Stimulated activated CD4-positive, alpha-beta T cell treated with anti-CD3 and anti-CD28 coated beads, Interleukin-12 subunit alpha, Interleukin-12 subunit beta, amount 100 ng/mL, for 48 hours (primary cell): ENCODE data around the gene CRELD2.

Experiments used
- DNase-seq, 3 donors: peaks; one replicate each; pipeline ENCODE4 v3.0.0-alpha.2; 2020; ENCODE audit warnings: low read depth in 2 of 3, low spot score in 1 of 3

The CRELD2 gene

DNA sequence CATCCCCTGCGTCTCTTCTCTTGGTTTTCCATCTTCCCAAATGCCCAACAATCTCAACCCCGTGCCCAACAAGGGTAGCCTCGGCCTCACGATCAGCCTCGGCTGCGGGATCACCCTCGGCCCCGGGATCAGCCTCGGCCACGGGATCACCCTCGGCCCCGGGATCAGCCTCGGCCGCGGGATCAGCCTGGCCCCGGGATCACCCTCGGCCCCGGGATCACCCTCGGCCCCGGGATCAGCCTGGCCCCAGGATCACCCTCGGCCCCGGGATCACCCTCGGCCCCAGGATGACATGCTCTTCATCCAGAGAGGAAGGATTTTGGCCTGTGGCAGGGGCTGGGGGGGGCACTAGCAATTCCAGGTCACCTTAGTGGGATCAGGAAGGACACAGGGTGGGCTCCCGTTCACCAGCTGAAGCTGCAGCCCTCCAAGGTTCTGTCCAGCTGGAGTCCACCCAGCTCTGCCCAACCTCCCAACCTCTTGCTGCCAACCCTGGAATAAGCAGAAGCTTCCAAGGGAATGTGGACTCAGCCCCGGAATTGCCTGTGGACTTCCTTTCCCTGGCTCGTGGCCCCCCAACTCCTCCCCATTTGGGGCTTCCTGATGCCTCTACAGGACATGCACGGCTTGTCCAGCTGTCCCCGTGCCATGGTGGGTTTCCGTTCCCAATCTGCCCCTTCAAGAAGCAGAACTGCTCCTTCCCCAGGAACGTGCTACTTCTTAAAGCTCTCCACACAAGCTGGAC is 6.4 kb upstream of the CRELD2 start:
- no peak for DNase-seq

DNA sequence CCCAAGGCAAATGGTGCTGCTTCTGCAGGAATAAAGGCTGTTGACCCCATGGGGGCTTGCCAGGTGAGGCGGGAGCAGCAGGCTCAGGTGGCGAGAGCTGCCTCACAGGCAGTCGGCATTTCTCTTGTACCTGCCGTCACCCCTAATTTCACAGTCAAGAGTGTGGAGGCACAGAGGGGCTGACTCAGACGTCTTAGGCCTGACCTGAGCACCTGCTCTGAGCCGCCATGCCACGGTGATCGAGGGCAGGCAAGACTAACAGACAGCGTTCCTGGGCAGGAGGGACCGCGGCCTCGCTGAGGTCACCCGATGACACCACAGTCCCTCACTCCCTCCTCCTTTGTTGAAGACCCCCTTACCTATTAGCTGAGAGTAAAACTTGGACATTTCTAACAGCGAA is 5.4 kb upstream of the CRELD2 start:
- DNase-seq: no peak

DNA sequence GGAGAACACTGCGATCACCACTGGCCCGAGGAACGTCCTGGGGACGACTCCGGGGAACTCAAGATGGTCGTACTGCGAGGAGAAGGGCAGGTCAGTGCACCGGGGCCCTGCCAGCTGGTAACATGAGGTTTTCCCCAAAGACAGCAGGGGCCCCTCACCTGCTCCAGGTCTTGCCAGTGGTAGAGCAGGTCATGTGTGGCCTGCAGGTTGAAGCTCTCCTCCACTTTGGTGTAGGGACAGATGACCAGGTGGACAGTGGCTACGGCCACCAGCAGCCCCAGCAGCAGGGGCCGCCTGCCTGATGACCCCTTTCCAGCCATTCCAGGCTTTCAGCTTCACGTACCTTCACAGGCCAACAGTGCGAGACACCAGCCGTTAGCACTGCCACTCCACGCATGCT is 5.0 kb upstream of the CRELD2 start:
- DNase-seq: no peak

DNA sequence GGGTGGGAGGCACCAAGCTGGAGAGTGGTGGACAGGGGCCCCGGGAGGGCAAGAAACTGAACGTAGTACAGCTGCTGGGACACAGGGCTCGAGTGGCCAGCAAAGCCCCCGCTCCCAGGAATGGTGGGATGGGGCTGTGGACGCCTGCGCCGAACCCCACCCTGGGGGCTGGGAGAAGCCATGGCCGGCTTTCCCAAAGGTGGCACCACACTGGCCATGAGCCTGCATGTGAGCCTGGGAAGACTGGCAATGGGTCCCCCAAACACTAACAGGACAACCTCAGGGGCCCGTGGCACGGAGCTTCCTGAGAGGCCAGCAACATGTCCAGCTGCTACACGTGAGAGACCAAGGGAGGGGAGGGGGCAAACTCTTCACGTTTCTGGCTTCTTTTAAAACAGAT is 4.2 kb upstream of the CRELD2 start:
- no peak for DNase-seq

DNA sequence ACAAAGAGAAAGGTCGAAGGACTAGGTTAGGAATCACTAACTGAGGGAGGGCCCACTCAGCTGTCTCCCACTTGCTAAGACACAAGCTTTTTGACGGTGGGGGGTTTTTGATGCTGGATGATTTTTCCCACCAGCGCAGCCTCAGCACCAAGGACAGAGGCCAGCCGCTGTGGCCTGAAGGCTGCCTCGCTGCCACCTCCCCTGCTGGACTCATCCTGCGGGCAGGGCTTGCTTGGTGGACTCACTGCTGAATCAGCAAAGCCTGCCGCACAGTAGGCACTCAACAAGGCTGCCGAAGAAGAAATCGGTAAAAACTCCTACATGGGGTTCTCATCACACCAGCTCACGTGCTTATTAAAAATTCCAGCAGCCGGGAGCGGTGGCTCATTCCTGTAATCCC is 2.8 kb upstream of the CRELD2 start:
- DNase-seq: no peak

DNA sequence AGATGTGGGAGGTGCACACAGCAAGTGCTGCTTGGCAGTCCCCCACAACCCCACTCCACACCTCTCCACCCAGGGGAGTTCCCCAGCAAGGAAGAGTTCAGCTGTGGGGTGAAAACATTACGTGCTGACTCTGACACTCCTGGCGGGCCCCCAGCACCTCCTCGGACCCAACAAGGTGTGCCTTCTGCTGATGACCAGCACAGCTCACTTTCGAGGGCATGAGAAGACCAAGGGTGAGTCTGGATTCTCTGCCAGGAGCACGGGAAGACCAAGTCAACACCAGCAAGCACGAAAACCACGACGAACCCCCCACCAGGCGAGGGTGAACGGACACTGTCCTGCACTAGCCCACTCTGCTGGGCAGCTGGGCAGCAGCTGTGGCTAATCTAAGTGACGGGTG is 1.6 kb upstream of the CRELD2 start:
- DNase-seq: no peak

DNA sequence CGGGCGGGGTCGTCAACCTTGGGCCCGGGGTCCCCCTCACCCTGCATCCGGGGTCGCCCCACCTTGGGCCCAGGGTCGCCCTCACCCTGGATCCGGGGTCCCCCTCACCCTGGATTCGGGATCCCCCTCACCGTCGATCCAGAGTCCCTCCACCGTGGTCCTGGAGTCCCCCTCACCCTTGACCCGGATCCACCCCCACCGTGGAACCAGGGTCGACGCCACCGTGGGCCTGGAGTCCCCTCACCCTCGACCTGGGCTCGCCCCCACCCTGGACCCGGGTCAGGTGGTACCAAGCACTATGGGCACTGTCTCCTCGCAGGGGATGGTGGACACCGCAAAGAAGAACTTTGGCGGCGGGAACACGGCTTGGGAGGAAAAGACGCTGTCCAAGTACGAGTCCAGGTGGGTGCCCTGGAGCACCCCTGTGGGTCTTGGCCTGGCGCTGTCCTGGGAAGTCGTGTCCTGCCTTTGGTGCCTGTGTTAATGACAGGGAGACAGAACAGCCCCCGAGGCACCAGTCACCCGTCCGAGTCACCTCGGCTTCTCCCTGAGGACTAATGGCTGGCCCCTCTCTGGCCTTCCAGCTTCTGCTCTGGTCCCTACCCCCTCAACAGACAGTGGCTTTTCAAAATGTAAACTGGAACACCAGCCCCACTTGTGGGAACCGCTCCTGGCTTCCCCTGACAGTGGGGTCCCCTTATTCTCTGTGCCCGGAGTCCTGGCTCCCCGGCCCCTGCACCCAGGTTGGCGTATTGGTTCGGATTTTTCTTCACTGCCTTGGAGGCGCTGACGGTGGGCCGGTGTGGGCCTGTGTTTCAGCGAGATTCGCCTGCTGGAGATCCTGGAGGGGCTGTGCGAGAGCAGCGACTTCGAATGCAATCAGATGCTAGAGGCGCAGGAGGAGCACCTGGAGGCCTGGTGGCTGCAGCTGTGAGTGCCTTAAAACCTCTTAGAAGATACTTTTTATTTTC is 762 bp downstream of the CRELD2 start:
- no peak for DNase-seq

DNA sequence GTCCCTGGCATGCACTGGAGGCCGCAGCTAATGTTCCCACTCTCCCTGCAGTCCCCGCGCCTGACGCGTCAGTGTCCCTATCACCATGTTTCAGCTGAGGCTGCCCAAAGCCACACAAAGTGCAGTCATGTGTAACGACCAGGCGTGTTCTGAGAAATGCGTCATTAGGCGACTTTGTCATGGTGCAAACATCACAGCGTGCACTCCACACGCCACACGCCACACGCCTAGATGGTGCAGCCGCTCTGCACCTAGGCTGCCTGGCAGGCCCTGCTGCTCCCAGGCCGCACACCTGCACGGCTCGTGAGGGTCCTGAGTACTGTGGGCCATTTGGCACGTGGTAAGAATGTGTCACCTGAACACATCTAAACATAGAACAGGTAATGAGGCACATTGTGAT is 2.4 kb downstream of the CRELD2 start:
- DNase-seq: no peak

DNA sequence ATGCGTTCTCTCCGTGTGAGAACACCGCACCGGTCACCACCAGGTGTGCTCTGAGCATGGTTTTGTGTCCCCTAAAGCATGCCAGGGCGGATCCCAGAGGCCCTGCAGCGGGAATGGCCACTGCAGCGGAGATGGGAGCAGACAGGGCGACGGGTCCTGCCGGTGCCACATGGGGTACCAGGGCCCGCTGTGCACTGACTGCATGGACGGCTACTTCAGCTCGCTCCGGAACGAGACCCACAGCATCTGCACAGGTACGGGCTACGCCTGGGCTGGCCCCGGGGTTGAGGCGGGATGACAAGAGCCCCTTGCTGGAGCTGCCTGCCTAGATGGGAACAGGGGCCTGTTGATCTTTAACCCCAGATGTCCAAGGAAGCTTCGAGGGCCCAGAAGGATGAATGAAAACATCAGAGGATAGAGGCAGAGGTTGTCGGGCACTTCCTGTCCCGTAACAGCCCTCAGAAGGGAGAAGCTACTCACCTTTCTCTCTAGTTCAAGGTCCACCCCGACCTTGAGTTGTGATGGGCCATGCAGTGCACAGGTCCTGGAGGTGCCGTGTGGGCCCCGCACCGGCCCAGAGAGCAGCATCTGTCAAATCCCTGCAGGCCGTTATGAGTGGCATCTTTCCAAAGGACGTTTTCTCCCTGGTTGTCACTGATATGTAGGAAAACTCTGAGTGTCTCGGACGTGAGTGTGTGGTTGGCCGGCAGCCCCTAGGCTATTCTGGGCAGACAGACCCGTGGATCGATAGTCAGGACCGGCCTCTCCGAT is 3.3 kb downstream of the CRELD2 start:
- no peak for DNase-seq

DNA sequence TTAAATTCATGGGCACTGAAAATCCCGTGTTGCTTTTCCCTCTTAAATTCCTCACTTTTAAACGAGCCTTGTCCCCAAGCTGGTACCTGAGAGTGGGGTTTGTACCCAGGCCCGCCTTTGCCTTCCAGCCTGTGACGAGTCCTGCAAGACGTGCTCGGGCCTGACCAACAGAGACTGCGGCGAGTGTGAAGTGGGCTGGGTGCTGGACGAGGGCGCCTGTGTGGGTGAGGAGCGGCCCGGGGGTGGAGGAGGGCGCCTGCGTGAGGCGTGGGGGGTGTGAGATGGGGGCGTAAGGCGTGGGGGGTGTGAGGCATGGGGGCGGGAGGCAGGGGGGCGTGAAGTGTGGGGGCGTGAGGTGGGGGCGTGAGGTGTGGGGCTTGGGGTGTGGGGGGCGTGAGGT is 4.0 kb downstream of the CRELD2 start:
- DNase-seq: no peak

DNA sequence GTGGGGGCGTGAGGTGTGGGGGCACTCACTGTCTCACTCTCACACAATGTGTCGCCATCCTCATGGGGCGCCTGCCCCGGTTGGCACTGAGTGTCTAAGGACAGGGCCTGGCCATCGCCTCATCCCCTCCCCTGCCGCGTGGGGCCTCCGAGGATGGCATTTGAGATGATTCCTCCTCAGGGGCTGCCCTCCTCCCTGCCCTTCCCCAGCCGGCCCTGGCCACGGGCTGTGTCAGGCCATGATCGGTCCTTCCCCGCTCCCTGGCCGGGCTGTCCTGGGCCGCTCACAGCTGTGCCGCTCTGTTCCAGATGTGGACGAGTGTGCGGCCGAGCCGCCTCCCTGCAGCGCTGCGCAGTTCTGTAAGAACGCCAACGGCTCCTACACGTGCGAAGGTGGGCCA is 4.5 kb downstream of the CRELD2 start:
- DNase-seq: no peak

DNA sequence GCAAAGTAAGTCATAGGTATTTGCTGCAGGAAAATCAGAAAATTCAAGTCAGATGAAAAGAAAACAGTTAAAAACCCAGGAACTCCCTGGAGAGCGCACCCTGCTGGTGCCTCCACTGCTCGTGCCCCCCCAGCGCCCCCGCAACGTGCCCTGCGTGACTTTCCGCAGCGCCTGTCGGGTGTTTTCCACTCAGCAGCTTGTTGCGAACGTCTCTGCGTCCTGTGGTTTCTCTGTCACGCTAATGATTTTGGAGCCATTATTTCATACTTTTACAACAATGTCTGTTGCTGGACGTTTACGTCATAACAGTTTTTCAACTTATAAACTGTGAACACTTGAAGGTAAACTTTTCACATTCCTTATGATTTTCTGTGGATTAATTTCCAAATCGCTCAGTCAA is 5.0 kb downstream of the CRELD2 start:
- no peak for DNase-seq

DNA sequence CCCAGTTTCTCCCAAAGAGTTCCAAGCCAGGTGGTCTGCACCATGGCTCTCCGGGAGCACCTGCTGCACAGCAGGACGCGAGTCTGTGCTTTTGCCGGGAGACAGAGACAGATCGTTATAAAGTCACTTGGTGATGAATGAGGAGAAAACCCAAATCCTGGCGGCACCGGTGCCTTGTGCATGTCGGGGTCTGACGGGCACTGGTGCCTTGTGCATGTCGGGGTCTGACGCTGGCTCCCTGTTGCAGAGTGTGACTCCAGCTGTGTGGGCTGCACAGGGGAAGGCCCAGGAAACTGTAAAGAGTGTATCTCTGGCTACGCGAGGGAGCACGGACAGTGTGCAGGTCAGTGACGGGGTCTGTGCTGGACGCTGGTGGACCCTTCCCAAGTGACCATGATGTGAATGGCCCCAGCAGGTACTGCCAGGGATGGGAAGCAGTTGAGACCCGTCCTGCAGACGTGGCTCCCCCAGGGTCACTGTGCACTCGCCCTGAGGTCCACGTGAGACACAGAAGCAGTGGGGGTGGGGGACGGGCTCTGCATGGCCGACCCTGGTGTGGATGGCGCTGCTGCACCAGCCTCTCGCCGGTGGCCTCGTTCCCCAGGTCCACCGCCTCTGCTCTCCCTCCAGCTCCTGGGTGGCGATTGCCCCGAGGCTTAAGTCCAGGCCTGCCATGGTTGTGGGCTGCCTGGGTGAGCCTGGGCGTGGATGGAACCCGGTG is 5.8 kb downstream of the CRELD2 start:
- no peak for DNase-seq

DNA sequence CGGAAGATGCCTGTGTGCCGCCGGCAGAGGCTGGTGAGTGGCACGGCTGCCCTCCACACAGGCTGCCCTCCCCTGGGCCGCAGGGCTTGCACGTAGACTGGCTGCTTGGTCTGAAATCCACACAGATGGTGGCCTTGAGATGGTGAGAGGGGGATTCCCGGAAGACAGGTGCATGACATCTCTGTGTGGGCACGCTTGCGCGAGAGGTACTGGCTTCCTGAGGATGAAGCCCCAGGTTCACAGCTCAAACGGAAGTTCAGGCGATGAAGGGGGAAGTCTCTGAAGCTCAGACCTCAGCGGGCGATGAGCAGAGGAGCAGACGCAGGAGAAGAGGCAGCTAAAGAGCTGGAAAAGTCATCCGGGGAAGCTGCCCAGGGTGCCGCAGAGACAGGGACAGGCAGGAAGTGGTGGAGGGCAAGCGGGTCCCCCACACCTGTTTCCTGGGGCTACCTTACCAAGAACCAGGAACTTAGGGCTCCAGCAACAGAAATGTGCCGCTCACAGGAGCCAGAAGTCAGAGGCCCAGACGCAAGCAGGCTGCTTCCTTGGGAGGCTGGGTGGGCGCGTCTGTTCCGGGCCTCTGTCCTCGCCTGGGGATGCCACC is 7.2 kb downstream of the CRELD2 start:
- no peak for DNase-seq

DNA sequence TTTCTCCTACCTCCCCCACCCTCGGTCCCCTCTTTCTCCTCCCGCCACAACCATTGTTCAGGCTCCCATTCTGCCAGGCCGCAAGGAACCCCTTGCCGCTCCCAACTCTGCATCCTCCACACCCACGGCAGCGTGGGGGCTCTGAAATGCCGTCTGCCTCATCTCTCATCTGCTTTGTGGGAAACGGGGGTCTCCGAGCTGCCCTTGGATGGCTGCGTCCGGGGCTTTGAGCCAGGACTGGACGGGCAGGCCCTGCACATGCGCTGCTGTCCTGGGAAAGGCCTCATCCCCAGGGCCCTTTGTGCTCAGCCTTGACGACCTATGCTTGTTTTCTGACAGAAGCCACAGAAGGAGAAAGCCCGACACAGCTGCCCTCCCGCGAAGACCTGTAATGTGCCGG is 8.5 kb downstream of the CRELD2 start:
- DNase-seq: no peak

DNA sequence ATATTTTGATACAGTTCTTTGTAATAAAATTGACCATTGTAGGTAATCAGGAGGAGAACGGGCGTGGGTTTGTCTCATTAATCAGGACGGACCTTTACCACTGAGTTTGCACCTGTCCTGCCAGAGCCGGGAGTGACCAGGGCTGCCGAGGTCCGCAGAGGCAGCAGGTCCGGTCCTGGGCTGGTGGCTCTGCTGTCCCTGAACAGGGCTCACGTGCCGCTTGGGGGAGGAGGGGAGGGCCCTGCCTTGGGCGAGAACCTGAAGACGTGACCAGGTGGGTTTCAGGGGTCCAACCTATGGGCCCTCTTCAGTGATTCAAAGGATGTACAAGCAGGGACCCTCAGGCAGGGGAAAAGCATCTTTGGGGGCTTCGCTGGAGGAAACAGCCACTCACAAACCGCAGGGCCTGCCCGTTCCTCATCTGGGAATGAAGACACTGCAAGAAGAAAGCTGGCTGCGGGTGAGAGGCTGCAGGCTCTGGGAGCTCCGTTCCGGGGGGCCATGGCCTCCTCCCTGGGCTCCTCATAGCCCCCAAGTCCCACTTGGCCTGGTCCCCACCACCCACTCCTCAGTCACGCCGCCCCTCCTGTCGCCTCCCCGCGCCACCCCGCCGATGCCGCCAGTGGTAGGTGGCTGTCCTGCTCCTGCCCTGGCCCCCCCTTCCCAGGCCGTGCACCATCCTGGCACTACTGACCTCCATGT is 9.2 kb downstream of the CRELD2 start:
- DNase-seq: no peak

DNA sequence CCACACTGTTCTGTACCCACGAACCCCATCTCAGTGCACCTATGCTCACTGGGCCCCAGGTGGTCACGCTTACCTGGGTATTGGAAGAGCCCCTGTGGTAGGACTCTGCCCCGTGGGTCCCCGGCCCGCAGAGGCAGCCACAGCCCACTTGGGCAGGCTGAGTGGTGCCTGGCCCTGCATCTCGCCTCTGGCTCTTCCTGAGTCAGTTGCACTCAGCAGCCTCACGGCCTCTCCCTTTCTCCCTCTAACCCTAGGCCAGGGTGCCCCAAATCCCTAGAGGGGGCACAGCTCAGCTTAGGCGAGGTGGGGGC is 9.7 kb downstream of the CRELD2 start:
- no peak for DNase-seq

DNA sequence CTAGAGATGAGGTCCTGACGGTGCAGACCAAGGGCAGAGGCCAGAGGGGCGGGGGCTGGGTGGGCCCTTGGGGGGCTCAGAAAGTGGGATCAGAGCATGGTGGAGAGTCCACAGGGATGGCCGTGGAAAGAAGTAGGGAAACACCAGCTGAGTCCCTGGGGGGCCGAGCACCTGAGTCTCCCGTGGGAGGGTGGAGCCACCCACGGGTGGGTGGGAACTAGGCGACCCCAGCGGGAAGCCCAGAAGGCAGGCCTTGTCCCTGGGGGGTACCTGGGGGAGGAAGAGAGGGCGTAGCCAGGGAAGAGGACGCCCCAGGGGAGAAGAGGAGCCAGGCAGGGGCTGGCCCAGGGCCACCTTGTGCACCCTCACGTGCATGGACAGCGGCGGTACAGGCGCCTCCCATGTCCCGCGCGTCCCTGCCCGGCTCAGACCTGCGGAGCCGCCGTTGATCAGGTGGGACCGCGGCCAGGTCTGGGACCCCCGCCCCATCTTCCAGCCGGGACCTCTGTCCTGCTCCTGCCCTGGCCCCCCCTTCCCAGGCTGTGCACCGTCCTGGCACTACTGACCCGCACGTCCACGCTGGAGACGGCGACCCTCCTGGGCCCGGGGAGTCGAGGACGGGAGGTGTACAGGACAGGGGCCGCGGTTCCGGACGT is 10.2 kb downstream of the CRELD2 start:
- DNase-seq: no peak

DNA sequence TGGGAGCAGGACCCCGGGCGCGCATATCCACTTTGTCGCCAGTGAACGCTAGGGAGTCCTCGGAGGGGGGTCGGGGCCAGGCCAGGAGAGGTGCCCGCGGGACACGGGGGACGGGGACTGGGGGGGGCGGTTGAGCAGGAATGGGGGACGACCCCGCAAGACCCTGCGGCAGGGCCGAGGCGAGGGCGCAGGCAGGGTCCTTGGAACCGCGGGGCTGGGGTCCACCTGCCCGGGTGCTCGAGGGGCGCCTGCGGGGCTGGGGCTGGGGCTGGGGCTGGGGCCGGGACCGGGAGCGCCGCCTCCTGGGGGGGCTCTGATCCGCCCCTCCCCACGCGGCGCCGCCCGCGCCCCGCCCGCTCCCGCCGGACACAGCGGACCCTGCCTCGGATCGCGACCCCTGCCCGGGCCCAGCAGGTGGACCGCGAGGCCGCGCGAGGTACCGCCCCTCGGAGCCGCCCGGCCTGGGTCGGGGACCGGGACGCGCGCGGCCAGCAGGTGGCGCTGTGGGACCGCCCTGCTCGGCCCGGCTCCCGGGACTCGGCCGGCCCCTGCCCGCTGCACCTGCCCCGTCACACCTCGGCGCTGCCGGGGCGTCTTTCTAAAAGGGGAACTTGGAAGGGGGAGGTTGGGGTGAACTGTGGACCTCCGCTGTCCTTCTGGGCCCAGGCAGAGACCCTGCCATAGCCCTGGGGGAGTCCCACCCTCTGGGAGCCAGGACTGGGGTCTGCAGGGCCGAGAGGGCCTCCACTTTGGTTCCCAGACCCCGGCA is 11.0 kb downstream of the CRELD2 start:
- peak; percentile 45 to 70 (median 68) for DNase-seq
